ENCODE measurements around the gene YKT6. TPM values are rescaled to one million over a fixed set of nuclear protein-coding genes. Genes with fewer than 3 reads are reported as not detected.

Gene YKT6
- total RNA-seq (2014; rRNA removed; shearing (Covaris generic)), result 51.3 and 111 TPM in 2 replicates

DNA sequence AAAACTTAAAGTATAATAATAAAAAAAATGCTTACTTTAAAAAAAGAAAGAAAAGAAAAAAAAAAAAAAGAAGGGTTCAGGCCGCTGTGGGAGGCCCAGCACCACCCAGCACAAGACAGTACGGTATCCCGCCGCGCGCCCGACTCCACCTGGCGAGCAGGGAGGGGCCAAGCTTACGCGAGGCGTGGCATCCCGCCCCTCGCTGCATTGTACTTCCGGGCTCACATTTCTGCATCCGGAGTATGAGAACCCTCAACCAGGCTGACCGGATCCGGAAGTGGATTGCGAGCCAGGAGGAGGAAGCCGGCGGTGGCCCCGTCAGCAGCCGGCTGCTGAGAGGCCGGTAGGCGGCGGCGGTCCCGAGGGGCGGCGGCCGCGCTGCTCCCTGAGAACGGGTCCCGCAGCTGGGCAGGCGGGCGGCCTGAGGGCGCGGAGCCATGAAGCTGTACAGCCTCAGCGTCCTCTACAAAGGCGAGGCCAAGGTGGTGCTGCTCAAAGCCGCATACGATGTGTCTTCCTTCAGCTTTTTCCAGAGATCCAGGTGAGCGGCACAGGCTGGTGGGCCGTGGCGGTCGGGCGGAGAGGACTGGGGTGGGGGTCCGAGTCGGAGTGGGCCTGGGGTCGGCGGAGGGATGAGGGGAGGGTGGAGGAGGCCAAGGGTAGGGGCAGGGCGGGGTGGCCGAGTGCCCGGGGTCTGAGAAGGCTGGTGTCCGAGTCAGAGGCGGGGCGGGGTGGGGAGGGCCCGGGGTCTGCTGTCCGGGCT is at the start of gene YKT6:
Gene YKT6, plus strand, starts transcription at position 280 of the 763 bp plus-strand sequence. Its CDS starts 158 bp downstream, at position 438.
- H3K4me3 ChIP-seq, result peak within 1 kb of the TSS; percentile 92
- no peaks in the 10 kb centered on the region for H3K9me3 ChIP-seq (replicated peaks)
- peak; percentile 84 to 95 for DNase-seq (ENCODE audit: low read depth in 1 of 2, low spot score in 2 of 2)
- H3K27me3 ChIP-seq (replicated peaks), result no peaks in the 10 kb centered on the region
- H3K27ac ChIP-seq, result peak within 1 kb of the TSS; percentile 66; the same call in 1 of the 2 replicates
- H3K36me3 ChIP-seq, result peaks cover 35% of the 10 kb centered on the region
- H3K4me1 ChIP-seq (replicated peaks), result 0 out of 2 replicates have a peak, but pooled peaks cover 9% of the 10 kb centered on the region

DNA sequence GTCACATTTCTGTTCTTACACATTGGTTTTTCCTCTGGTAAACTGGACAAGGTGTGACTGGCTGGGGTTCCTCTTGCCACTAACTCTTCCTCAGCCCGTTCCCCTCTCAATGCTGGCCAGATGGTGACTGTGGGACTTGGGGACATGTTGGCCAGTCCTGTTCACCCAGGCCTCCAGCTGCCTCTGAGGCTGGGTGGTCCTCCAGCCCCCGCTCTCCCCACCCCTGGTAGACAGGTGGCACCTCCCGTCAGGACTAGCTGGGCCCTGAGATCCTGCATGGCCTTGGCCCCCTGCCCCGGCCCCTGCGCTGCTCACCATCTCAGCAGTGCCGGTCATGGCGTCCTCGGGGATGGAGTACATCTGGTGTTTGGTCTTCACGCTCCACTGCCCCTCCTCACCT is 48.8 kb upstream of the YKT6 start:
- Histone ChIP-seq H3K4me1 (replicated peaks) (no peaks in the 10 kb centered on the region), H3K4me3 (no peak overlapping the region), H3K36me3 (no peaks in the 10 kb centered on the region), H3K9me3 (replicated peaks) (no peaks in the 10 kb centered on the region), H3K27ac (no peak overlapping the region), H3K27me3 (replicated peaks) (no peaks in the 10 kb centered on the region)
- no peak for DNase-seq (ENCODE audit: low read depth in 1 of 2, low spot score in 2 of 2)

DNA sequence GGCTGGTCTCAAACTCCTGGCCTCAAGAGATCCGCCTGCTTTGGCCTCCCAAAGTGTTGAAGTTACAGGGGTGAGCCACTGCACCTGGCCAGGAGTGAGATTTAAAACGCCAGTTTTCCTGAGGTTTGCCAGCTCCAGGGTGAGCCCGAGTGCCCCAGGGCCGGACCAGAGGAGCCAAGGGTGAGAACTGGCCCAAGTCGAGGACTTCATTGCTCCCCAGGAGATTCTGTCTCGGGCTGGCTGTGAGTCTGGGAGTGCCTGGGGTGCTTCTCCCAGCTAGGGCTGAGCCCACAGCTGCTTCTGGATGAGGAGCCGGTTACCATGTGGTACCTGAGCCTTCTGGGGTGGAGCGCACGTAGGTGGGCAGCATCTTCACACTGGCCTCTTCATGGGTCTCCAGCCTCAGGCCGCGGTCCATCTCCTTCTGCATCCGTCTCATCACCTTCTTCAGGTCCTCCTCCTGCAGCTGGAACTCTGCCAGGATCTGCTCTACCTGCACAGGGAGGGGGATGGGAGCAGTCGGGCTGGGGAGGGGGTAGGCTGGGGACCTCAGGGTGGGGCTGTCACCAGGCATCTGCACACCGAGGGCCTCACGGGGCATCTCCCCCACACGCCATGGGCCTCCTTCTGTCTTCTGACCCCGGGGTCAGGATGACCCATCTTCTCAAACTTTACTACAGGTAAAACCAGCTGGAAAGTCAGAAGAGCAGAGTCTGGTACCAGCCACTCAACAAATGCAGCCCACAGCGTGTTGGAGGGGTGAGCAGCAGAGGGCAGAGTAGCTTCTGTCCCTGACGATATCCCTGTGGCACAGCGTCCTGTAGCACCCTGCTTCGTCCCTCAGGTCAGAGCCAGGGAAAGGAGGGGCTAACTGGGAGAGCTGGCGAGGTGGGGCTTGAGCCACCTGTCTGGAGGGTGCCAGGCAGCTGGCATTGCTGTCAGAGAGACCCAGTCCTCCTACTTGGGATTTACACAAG is 47.5 kb upstream of the YKT6 start:
- no peaks in the 10 kb centered on the region for H3K36me3 ChIP-seq
- H3K27ac ChIP-seq, result no peak overlapping the region
- H3K4me3 ChIP-seq, result no peak overlapping the region
- no peak for DNase-seq (ENCODE audit: low read depth in 1 of 2, low spot score in 2 of 2)
- no peaks in the 10 kb centered on the region for H3K9me3 ChIP-seq (replicated peaks)
- no peaks in the 10 kb centered on the region for H3K27me3 ChIP-seq (replicated peaks)
- H3K4me1 ChIP-seq (replicated peaks), result no peaks in the 10 kb centered on the region

DNA sequence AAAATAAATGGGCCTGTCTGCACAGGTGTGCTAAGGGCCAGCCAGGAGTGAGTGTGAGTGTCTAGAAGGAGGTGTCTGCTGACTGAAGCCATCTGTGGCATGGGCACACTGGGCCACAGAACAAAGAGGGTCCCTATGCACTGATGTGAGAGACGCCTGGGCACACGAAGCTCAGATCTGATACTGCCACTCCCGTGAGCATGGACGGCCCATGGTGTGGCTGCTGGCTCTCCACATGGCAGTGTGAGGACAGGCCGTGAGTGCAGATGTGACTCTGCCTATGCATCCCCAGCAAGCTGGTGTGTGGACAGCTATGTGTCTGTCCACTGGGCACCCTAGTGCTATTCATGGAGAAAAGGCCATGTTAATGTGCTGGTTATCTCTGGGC is 46.8 kb upstream of the YKT6 start:
- Histone ChIP-seq H3K4me1 (replicated peaks) (no peaks in the 10 kb centered on the region), H3K4me3 (no peak overlapping the region), H3K27ac (no peak overlapping the region), H3K27me3 (replicated peaks) (no peaks in the 10 kb centered on the region), H3K9me3 (replicated peaks) (no peaks in the 10 kb centered on the region), H3K36me3 (no peaks in the 10 kb centered on the region)
- DNase-seq (ENCODE audit: low read depth in 1 of 2, low spot score in 2 of 2), result no peak

DNA sequence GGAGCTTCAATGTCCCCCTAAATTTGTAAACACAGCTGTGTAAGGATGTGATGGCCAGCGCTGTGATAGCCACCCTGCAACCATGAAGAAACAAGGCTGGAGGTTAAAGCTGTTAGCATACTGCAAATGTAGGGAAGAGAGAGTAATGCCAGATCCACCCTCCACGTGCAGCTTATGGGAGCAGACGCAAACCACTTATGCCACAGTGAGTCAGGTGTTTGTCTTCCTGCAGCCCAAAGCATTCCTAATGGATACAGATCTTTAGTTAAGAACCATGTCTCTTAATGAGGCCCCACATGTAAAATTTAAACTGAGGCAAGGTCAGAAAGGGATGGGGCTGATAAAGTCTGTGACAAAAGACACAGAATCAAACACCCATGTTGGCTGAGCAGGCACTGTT is 46.1 kb upstream of the YKT6 start:
- no peaks in the 10 kb centered on the region for H3K4me1 ChIP-seq (replicated peaks)
- no peak overlapping the region for H3K4me3 ChIP-seq
- no peaks in the 10 kb centered on the region for H3K36me3 ChIP-seq
- no peak overlapping the region for H3K27ac ChIP-seq
- H3K9me3 ChIP-seq (replicated peaks), result no peaks in the 10 kb centered on the region
- no peaks in the 10 kb centered on the region for H3K27me3 ChIP-seq (replicated peaks)
- no peak for DNase-seq (ENCODE audit: low read depth in 1 of 2, low spot score in 2 of 2)

DNA sequence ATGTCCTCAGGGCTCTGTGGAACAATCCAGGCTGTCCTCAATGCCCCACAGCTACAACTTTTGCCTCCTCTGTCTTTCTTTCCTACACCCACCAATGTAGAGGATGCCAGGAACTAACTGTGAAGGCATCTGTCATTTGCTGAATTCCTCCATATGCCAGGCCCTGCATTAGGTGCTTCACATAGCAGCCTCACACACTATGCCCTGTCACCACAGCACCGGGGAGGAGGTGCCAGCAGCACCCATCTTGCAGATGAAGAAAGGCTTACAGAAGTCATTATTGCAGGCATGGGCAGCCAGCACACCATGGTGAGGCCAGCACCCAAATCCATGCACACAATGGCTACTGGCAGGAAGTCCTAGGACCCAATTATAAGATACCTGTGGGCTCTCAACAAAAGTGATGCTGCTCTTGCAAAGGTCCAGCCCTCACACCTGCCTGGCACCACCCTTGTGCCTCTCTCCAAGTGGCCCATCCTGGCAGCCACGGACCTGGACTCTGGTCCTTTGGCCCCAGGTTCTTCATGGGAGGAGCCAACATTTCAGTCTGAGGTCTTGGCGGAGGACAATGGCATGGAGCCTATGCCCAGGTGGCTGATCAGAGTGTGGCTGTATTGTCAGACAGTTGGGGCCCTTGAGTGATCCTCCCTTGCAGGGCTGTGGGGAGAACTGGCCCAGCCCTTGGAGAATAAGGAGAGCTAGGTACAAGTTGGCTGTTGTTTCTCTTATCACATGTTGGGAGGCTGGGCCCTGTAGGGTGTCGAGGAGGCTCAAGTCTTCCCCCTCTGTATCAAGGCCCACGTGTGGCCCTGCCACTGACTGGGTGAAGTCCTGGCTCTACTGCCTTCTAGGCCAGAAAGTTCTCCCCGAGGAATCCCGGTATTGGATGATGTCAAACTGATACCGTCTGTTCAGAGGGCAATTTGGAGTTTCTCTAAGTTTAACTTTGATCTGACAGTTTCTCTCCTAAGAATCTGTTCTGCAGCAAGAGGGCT is 45.3 kb upstream of the YKT6 start:
- no peaks in the 10 kb centered on the region for H3K36me3 ChIP-seq
- DNase-seq (ENCODE audit: low read depth in 1 of 2, low spot score in 2 of 2), result no peak

DNA sequence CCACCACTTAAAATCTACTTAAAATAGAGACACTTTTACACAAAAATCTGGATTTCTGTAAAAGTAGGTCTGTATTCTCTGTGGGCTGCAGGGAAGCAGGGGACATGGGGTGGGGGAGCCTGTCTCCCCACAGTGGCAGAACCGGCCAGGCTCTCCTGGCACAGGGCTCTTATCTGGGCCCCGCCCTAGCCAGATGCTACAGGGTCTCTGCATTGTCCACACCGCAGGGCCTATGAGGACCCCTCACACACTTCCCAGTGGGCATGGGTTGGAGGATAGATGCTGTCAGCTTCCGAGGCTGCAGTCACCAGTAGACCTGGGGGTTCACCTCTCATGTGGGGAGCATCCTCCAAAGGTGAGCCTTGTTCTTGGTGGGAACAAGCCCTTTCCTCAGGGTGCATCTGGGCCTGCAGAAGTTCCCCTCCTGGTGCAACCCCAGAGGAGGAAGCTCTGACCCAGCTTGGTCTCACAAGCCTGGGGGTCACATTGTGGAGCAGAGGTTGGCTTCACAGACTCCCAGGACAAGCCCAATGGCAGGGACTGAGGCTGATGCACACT is 44.2 kb upstream of the YKT6 start:
- Histone ChIP-seq H3K27ac (no peak overlapping the region), H3K4me3 (no peak overlapping the region), H3K36me3 (no peaks in the 10 kb centered on the region), H3K27me3 (replicated peaks) (no peaks in the 10 kb centered on the region), H3K4me1 (replicated peaks) (no peaks in the 10 kb centered on the region), H3K9me3 (replicated peaks) (no peaks in the 10 kb centered on the region)
- no peak for DNase-seq (ENCODE audit: low read depth in 1 of 2, low spot score in 2 of 2)

More for the DNA sequence above, 45.3 kb upstream of the YKT6 start:
- no peaks in the 10 kb centered on the region for H3K4me1 ChIP-seq (replicated peaks)
- H3K4me3 ChIP-seq, result no peak overlapping the region
- H3K27me3 ChIP-seq (replicated peaks), result no peaks in the 10 kb centered on the region
- H3K9me3 ChIP-seq (replicated peaks), result no peaks in the 10 kb centered on the region
- no peak overlapping the region for H3K27ac ChIP-seq

DNA sequence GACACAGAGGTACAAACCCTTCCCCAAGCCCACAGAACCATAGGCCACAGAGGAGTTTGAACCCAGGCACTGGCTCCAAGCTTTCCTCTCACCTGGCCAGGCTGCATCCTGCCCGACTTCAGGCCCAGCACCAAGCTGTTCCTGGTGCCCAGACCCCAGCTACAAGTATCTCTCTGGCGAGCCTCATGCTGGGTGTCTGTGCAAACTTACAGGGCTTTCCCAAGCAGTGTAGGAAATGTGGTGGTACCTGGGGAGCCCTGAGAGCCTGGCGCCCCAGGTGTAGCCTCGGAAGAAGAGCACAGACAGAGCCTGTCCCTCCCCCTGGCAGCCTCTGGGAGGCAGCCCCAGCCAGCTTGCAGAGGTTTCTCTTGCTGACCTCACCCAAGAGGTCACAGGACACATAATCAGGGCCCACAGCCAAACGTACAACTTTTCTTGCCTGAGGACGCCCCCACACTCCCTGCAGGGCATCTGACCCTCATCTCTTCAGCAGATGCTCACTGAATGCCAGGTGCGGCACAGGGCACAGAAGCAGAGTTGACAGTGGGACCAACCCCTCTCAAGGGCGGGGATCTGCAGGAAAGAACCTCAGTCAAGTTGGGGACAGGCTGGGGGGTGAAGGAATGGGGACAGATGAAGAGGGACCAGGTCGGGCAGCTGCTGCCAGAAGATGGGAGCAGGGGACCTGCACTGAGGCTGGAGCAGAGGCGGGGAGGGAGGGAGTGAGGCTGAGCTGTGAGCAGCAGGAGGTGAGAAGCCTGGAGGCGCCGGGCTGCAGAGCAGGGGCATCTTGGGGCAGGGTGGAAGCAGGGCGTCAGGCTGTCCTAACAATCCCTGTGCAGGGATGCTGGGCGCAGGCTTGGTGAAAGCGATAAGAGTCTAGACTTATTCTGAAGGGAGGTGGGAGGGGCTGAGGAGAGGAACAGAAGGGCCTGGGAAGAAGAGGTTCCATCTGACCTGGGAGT is 43.4 kb upstream of the YKT6 start:
- Histone ChIP-seq H3K27me3 (replicated peaks) (no peaks in the 10 kb centered on the region), H3K27ac (no peak overlapping the region), H3K36me3 (no peaks in the 10 kb centered on the region), H3K4me1 (replicated peaks) (no peaks in the 10 kb centered on the region), H3K9me3 (replicated peaks) (no peaks in the 10 kb centered on the region), H3K4me3 (no peak overlapping the region)
- no peak for DNase-seq (ENCODE audit: low read depth in 1 of 2, low spot score in 2 of 2)

DNA sequence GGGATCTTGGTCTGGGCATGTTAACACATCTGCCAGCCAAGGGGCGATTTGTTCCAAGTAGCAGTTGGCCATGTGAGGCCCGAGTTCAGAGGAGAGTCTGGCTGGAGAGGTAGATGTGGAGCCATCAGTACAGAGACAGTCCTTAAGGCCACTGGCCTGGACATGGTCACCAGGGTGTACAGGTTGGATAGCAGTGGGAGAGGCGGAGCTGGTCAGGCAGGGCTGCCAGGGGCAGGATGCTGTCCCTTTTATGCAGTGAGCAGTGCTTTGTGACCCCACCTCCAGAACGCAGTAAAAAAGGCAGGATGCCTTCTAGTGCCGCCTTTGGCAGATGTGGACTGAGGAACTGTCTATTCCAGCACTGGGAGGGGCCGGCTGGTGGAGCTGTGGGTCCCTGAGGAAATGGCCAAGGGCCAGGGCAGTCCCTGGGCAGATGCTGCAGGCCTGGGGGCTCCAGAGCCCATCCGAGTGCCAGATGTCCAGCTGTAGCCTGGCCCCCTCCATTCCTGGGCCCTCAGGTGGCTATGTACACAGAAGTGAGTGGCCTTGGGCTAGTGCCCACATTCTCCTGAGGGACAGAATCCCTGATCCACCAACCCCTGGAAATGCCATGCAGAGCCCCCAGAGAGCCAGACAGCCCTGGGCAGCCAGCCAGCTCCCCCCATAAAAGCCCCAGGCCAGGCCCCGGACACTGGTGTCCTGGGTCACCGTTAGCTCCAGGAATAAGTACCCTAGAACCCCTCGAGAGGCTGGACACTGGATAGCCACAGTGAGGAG is 42.5 kb upstream of the YKT6 start:
- H3K9me3 ChIP-seq (replicated peaks), result no peaks in the 10 kb centered on the region

DNA sequence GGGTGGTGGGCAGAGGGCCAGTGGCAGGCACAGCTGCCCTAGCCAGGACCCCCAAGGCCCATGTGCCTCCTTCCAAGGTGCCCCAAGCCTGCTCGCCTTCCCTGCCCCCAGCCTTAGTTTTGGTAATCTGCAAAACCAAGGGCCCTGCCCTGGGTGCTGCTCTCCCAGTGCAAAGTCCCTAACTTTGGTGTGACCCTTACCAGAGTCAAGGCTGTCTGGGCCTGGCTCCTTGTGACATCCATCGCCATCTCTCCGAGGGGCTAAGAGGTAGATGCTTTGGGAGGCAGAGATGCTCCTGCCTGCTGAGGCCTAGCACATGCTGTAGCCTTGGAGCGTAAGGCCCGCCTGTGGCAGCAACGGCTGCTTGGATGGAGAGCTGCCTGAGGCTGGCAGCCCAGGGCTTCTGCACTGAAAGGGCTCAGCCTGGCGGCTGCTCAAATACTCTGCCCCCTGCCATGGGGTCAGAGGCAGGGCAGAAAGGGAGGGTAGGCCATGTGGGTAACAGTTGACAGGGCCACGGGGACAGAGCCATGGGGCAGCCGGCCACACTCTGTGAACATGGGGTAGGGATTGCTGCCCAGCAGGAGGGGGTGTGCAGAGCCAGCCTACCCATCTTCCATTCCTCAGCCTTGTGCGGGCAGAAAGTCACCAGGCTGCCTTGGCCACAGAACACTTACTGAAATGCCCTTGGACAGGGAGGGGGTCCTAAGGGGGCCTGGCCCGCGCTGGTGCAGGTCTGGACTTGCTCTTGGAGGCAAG is 41.7 kb upstream of the YKT6 start:
- H3K27ac ChIP-seq, result no peak overlapping the region
- H3K9me3 ChIP-seq (replicated peaks), result no peaks in the 10 kb centered on the region
- H3K4me3 ChIP-seq, result no peak overlapping the region
- H3K36me3 ChIP-seq, result no peaks in the 10 kb centered on the region
- H3K27me3 ChIP-seq (replicated peaks), result no peaks in the 10 kb centered on the region
- no peak for DNase-seq (ENCODE audit: low read depth in 1 of 2, low spot score in 2 of 2)
- peaks cover 14% of the 10 kb centered on the region for H3K4me1 ChIP-seq (replicated peaks)

More for the DNA sequence above, 42.5 kb upstream of the YKT6 start:
- Histone ChIP-seq H3K36me3 (no peaks in the 10 kb centered on the region), H3K4me1 (replicated peaks) (peaks cover 8% of the 10 kb centered on the region), H3K4me3 (no peak overlapping the region), H3K27ac (no peak overlapping the region), H3K27me3 (replicated peaks) (no peaks in the 10 kb centered on the region)
- DNase-seq (ENCODE audit: low read depth in 1 of 2, low spot score in 2 of 2), result peak in 1 of 2 experiments; percentile 37

Data from SJSA1 (cell line).